ENCODE results near the gene ANKS6. TPM values are rescaled to one million over a fixed set of nuclear protein-coding genes. Genes with fewer than 3 reads are reported as not detected.
A peak's percentile ranks its signal among the peaks of the same experiment; 100 is the strongest.

ANKS6 gene
- total RNA-seq, 2 donors from 2014 or later: 3.3 to 8.7 TPM

GRCh38 chr9:98781588-98782383, 14.6 kb downstream of the ANKS6 start:
- no peaks in the 10 kb centered on the region for H3K9me3 ChIP-seq
- peak; percentile 49 for DNase-seq (ENCODE audit: low spot score)
- no peak for TF ChIP-seq CTCF (IDR thresholded peaks at IDR 0.05)

GRCh38 chr9:98780059-98780749, 16.2 kb downstream of the ANKS6 start:
- H3K9me3 ChIP-seq: no peaks in the 10 kb centered on the region
- peaks cover 18% of the 10 kb centered on the region for H3K36me3 ChIP-seq
- H3K27ac ChIP-seq: no peak overlapping the region
- no peaks in the 10 kb centered on the region for H3K27me3 ChIP-seq
- no peak overlapping the region for H3K4me3 ChIP-seq
- H3K4me1 ChIP-seq: no peaks in the 10 kb centered on the region
- TF ChIP-seq CTCF (IDR thresholded peaks at IDR 0.05): no peak
- DNase-seq (ENCODE audit: low spot score): peak; percentile 53

More at GRCh38 chr9:98781588-98782383, 14.6 kb downstream of the ANKS6 start:
- Histone ChIP-seq H3K4me1 (no peaks in the 10 kb centered on the region), H3K27me3 (no peaks in the 10 kb centered on the region), H3K27ac (no peak overlapping the region), H3K36me3 (peaks cover 18% of the 10 kb centered on the region), H3K4me3 (no peak overlapping the region)

- no peak overlapping the region for H3K4me3 ChIP-seq
- H3K27ac ChIP-seq: no peak overlapping the region
- no peaks in the 10 kb centered on the region for H3K4me1 ChIP-seq
- H3K27me3 ChIP-seq: no peaks in the 10 kb centered on the region
- H3K9me3 ChIP-seq: no peaks in the 10 kb centered on the region
- H3K36me3 ChIP-seq: peaks cover 18% of the 10 kb centered on the region
- DNase-seq (ENCODE audit: low spot score): peak; percentile 32
- TF ChIP-seq CTCF (IDR thresholded peaks at IDR 0.05): no peak
Measured at GRCh38 chr9:98778711-98779530, 17.4 kb downstream of the ANKS6 start.

GRCh38 chr9:98778251-98778650, 18.1 kb downstream of the ANKS6 start:
- Histone ChIP-seq H3K9me3 (no peaks in the 10 kb centered on the region), H3K27me3 (no peaks in the 10 kb centered on the region), H3K27ac (no peak overlapping the region), H3K4me3 (no peak overlapping the region), H3K36me3 (peaks cover 22% of the 10 kb centered on the region), H3K4me1 (no peaks in the 10 kb centered on the region)
- no peak for TF ChIP-seq CTCF (IDR thresholded peaks at IDR 0.05)
- DNase-seq (ENCODE audit: low spot score): peak; percentile 49

GRCh38 chr9:98777618-98778017, 18.7 kb downstream of the ANKS6 start:
- no peak for TF ChIP-seq CTCF (IDR thresholded peaks at IDR 0.05)
- H3K36me3 ChIP-seq: peaks cover 23% of the 10 kb centered on the region
- no peak overlapping the region for H3K4me3 ChIP-seq
- H3K9me3 ChIP-seq: no peaks in the 10 kb centered on the region
- H3K4me1 ChIP-seq: no peaks in the 10 kb centered on the region
- no peak for DNase-seq (ENCODE audit: low spot score)
- no peak overlapping the region for H3K27ac ChIP-seq
- H3K27me3 ChIP-seq: no peaks in the 10 kb centered on the region

Measured in right atrium auricular region (tissue), 2 donors.